Activated CD4-positive, alpha-beta T cell treated with anti-CD3 and anti-CD28 coated beads for 1 hour (primary cell): ENCODE results near the gene ERC2.

Experiments used
- DNase-seq: peaks from one replicate; pipeline ENCODE4 v3.0.0-alpha.2; 2020

ERC2 gene

GRCh38 chr3:55807210-55807609 lies 661.1 kb downstream of the ERC2 start:
- no peak for DNase-seq

- DNase-seq, result no peak
These were observed 663.1 kb downstream of the ERC2 start for GRCh38 chr3:55805169-55805568.

- no peak for DNase-seq
These were observed 663.8 kb downstream of the ERC2 start for GRCh38 chr3:55804170-55805095.

GRCh38 chr3:55802816-55803215 lies 665.5 kb downstream of the ERC2 start:
- no peak for DNase-seq

GRCh38 chr3:55801676-55802075 lies 666.6 kb downstream of the ERC2 start:
- no peak for DNase-seq

- DNase-seq, result no peak
These were observed 667.2 kb downstream of the ERC2 start for GRCh38 chr3:55801068-55801467.

- no peak for DNase-seq
These were observed 670.5 kb downstream of the ERC2 start for GRCh38 chr3:55797775-55798174.

GRCh38 chr3:55797084-55797483 lies 671.2 kb downstream of the ERC2 start:
- DNase-seq, result no peak

GRCh38 chr3:55796533-55796932 lies 671.7 kb downstream of the ERC2 start:
- DNase-seq, result no peak

- no peak for DNase-seq
These were observed 672.5 kb downstream of the ERC2 start for GRCh38 chr3:55795746-55796145.

GRCh38 chr3:55795296-55795695 lies 673.0 kb downstream of the ERC2 start:
- DNase-seq, result no peak

GRCh38 chr3:55792742-55793141 lies 675.5 kb downstream of the ERC2 start:
- DNase-seq, result no peak

GRCh38 chr3:55792009-55792408 lies 676.3 kb downstream of the ERC2 start:
- DNase-seq, result no peak

- DNase-seq, result no peak
These were observed 677.5 kb downstream of the ERC2 start for GRCh38 chr3:55790596-55791350.

- no peak for DNase-seq
These were observed 678.8 kb downstream of the ERC2 start for GRCh38 chr3:55789516-55789915.

- no peak for DNase-seq
These were observed 685.5 kb downstream of the ERC2 start for GRCh38 chr3:55782807-55783206.

- DNase-seq, result no peak
These were observed 685.9 kb downstream of the ERC2 start for GRCh38 chr3:55782351-55782750.

- no peak for DNase-seq
These were observed 687.4 kb downstream of the ERC2 start for GRCh38 chr3:55780913-55781312.

GRCh38 chr3:55779543-55779942 lies 688.7 kb downstream of the ERC2 start:
- DNase-seq, result no peak

GRCh38 chr3:55775366-55776154 lies 692.7 kb downstream of the ERC2 start:
- DNase-seq, result no peak

GRCh38 chr3:55774856-55775255 lies 693.4 kb downstream of the ERC2 start:
- no peak for DNase-seq

- DNase-seq, result no peak
These were observed 696.8 kb downstream of the ERC2 start for GRCh38 chr3:55771503-55771902.

GRCh38 chr3:55770077-55770476 lies 698.2 kb downstream of the ERC2 start:
- no peak for DNase-seq
